T-helper 9 cell (primary cell): ENCODE data around the gene AHCYL2.
"Not testable (repeated sequence)": the region's sequence is repeated elsewhere in the genome, so short reads cannot be mapped to it uniquely, and the experiment has no call there.

Source experiments
- DNase-seq: peaks from one replicate; pipeline ENCODE4 v3.0.0-alpha.2; 2020

The AHCYL2 gene

DNA sequence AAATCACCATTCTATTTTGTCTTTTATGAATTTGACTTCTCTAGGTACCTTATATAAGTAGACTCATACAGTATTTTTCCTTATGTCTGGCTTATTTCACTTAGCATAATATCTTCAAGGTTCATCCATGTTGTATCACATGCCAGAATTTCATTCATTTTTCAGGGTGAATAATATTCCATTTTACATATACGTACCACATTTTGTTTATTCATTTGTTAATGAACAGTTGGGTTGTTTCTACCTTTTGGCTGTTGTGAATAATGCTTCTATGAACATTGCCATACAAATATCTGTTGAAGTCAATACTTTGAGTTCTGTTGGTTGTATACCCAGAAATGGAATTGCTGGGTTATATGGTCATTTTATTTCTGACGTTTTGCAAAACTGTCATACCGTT lies 20.7 kb downstream of the AHCYL2 start:
- DNase-seq, result no peak

DNA sequence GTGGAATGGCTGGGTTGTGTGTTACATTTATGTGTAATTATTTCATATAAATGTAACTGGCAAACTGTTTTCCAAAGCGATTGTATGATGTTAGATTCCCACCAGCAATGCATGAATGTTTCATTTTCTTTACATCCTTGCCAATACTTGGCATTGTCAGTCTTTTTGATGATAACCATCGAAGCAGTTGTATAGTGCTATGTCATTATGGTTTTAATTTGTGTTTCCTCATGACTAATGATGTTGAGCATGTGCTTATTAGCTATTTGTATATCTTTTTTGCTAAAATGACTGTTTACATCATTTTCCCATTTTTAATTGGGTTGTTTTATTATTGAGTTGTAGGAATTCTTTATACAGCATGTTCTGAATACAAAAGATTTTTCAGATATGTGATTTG lies 22.3 kb downstream of the AHCYL2 start:
- DNase-seq, result no peak

- DNase-seq, result no peak
Observed at GRCh38 chr7:129252128-129252527, 27.3 kb downstream of the AHCYL2 start.

DNA sequence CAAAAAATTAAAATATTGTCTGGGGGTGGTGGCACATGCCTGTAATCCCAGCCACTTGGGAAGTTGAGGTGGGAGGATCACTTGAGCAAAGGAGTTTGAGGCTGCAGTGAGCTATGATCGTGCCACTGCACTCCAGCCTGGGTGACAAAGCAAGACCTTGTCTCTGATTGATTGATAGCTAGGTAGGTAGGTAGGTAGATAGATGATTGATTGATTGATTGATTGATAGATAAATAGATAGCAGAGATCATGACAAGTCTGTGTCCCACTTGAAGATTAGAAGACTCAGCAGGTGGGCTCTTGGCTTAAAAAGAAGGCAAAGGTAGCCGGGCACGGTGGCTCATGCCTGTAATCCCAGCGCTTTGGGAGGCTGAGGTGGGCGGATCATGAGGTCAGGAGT lies 27.8 kb downstream of the AHCYL2 start:
- not testable (repeated sequence) for DNase-seq

DNA sequence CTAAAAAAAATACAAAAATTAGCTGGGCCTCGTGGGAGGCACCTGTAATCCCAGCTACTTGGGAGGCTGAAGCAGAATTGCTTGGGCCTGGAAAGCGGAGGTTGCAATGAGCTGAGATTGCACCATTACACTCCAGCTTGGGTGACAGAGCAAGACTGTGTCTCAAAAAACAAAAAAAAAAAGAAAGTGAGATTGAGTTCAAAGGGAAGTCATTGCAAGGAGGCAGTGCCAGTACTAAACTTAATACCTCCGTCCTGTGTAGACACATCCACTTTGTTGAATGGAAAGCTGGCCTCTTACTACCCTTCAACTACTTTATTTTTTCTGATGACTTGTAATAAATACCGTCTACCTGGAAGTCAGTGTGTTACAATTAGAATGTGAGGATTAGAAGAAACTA lies 31.0 kb downstream of the AHCYL2 start:
- DNase-seq, result no peak

DNA sequence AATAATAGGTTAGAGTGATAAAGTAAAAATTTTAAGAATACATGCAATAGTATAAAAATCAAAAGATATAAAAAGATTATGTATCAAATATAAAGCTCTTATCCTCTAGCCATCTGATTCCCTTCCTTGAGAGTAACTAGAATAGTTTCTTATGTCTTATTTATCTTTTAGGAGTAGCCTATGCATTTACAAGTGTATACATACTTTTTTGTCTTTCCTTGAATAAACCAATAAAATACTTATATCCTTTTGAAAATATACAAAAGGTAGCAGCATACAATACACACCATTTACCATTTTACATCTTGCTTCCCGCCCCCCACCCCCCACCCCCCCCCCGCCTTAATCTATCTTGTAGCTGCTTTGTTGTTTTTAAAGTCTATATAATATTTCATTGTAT lies 31.4 kb downstream of the AHCYL2 start:
- DNase-seq, result no peak

- DNase-seq, result no peak
Observed at GRCh38 chr7:129257168-129257567, 32.3 kb downstream of the AHCYL2 start.

GRCh38 chr7:129258649-129259389 lies 34.0 kb downstream of the AHCYL2 start:
- no peak for DNase-seq

- no peak for DNase-seq
Observed at GRCh38 chr7:129262324-129262723, 37.5 kb downstream of the AHCYL2 start.

GRCh38 chr7:129263168-129263567 lies 38.3 kb downstream of the AHCYL2 start:
- no peak for DNase-seq

- no peak for DNase-seq
Observed at GRCh38 chr7:129264534-129264933, 39.7 kb downstream of the AHCYL2 start.

DNA sequence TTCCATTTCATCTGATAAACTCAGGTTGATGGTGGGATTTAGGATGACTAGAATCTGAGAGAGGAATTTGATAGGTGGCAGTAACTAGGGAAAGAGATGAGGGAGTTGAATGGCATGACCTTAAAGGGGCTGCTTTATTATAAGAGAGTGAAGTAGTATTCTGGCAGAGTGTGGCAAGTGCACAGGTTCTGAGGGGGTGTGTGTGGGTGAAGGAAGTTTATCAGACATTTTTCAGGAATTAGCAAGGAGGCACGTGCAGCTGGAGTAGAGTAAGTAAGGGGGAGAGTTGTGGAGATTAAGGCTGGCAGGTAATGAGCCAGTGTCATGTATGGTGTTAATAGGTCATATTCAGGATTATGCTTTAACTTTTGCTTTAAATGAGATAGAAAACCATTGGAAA lies 40.5 kb downstream of the AHCYL2 start:
- DNase-seq, result no peak

DNA sequence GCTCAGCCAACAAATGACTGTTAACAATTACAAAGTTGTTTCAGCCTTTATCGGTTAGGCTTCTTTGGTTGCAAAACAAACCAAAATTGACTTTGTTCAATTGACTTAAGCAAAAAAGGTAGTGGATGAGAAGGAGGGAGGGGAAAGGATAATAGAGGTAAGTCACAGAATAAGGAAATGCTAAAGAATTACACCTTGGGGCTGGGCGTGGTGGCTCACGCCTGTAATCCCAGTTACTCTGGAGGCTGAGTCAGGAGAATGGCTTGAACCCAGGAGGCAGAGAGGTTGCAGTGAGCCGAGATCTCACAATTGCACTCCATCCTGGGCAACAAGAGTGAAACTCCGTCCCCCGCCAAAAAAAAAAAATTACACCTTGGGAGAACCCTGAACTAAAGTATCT lies 41.4 kb downstream of the AHCYL2 start:
- no peak for DNase-seq

- no peak for DNase-seq
Observed at GRCh38 chr7:129270077-129270476, 45.2 kb downstream of the AHCYL2 start.

- peak; percentile 44 for DNase-seq
Observed at GRCh38 chr7:129271500-129272355, 46.9 kb downstream of the AHCYL2 start.

GRCh38 chr7:129273936-129274335 lies 49.1 kb downstream of the AHCYL2 start:
- no peak for DNase-seq

DNA sequence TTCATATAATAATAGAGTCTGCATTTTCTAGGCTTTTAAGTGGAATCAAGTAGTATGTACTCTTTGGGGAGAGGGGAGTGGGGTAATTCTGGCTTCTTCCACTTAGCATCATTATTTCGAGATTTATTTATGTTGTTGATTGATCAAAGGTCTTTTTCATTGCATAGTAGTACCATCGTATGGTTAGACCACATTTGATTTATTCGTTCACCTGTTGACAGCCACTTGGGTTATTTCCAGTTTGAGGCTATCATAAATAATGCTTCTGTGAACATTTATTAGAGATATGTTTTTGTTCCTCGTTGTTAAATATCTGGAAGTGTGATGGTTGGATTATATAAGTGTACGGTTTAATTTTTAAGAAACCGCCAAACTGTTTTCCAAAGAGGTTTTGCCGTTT lies 52.8 kb downstream of the AHCYL2 start:
- DNase-seq, result no peak

DNA sequence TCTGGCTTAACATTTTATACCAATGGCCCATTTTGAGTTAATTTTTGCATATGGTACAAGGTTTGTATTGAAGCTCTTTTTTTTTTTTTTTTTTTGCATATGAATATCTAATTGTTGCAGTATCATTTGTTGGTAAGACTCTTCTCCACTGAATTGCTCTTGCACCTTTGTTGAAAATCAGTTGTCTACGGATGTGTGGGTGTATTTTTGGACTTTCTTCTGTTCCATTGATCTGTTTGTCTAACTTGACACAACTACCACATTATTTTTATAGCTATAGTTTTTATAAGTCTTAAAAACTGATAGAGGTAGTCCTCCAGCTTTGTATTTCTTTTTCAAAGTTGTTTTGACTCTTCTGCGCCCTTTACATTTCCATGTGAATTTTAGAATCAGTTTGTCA lies 53.9 kb downstream of the AHCYL2 start:
- DNase-seq, result no peak

DNA sequence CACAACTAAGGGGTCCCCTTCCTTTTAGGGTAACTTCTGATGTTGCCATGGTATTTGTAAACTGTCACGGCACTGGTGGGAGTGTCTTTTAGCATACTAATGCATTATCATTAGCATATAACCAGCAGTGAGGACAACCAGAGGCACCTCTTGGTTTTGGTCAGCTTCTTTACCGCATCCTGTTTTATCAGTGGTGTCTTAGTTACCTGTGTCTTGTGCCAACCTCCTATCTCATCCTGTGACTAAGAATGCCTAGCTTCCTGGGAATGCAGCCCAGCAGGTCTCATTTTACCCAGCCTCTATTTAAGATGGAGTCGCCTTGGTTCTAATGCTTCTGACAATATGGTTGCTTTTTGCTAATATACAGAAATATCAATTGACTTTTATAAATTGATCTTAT lies 54.9 kb downstream of the AHCYL2 start:
- DNase-seq, result no peak

DNA sequence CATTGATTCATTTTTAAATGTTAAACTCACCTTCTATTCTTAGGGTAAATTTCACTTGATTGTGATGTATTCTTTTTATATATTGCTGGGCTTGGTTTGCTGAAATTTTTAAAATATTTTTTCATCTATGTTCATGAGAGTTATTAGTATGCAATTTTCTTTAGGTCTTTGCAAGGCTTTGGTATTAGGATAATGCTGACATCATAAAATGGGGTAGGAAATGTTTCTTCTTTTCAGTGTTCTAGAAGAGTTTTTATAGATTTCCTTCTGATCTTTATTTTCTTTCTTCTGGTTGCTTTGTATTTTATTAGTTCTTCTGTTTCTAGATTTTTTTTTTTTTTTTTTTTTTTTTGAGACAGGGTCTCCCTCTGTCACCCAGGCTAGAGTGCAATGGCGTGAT lies 56.3 kb downstream of the AHCYL2 start:
- no peak for DNase-seq

DNA sequence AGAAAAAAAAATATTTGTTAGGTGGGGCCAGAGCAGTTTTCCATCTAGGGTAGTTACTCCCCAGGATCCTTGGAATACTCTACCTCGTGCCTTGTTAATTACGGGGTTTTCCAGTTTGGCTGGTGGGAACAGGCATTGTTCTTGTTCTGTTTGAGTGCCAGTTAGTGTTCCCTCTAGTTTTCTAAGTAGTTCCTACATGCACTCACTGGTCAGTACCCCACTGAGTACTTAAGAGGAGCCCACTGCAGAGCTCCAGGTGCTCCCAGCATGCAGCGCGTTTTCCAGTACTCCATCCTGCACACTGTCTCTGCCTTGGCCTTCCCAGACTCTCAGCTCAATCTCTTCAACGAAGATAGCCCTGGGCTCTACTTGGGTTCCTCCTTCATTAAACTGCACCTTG lies 58.0 kb downstream of the AHCYL2 start:
- no peak for DNase-seq

GRCh38 chr7:129283936-129284335 lies 59.1 kb downstream of the AHCYL2 start:
- no peak for DNase-seq

DNA sequence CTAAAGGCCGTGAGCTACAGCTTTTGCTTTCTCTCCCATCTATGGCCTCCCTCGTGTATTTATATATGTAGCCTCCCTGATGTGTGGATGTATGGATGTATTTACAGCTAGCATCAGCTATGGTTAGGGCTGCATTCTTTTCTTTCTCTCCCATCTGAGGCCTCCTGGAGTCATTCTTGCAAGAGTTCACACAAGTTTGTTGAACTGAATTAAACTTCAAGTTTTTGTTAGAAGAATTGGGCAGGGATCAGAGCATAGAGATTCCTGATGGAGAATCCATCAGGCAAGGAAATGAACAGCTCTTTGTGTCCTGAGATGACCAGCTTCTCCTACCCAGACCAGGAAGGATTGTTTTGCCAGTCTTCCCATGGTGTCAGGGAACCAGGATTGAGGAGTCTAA lies 60.3 kb downstream of the AHCYL2 start:
- no peak for DNase-seq

- DNase-seq, result no peak
Observed at GRCh38 chr7:129292861-129293260, 68.0 kb downstream of the AHCYL2 start.
